Loucy (cell line): ENCODE measurements around the gene KLF15.

Experiments
- H2AFZ ChIP-seq: fragments of 200-600 bp; sonication (generic); 2 replicates; pipeline ENCODE4 v1.6.0; 2016; ENCODE audit warnings: antibody characterized with exemption, mild to moderate bottlenecking, low read length, moderate library complexity
- H3F3A ChIP-seq: fragments of 200-600 bp; 2 replicates; pipeline ENCODE4 v1.6.0; 2016; ENCODE audit warnings: antibody characterized with exemption, low read depth, mild to moderate bottlenecking
- H3K27me3 ChIP-seq: fragments of 200-600 bp; sonication (generic); 2 replicates; pipeline ENCODE4 v1.6.1; 2014; ENCODE audit warnings: low read length, mild to moderate bottlenecking; ENCODE audit not compliant: insufficient read depth, poor library complexity, severe bottlenecking
- H3K36me3 ChIP-seq: fragments of 200-600 bp; sonication (generic); 2 replicates; pipeline ENCODE4 v1.6.1; 2016; ENCODE audit warnings: low read length; ENCODE audit not compliant: insufficient read depth
- H3K4me1 ChIP-seq: fragments of 200-600 bp; sonication (generic); 2 replicates; pipeline ENCODE4 v1.5.1; 2014; ENCODE audit warnings: low read length, mild to moderate bottlenecking; ENCODE audit not compliant: insufficient read depth, poor library complexity, severe bottlenecking
- H3K4me2 ChIP-seq: fragments of 200-600 bp; sonication (generic); 2 replicates; pipeline ENCODE4 v1.6.0; 2014; ENCODE audit warnings: antibody characterized with exemption, low read length, low read depth, mild to moderate bottlenecking; ENCODE audit not compliant: poor library complexity, severe bottlenecking
- H3K4me3 ChIP-seq: fragments of 200-600 bp; sonication (generic); 2 replicates; pipeline ENCODE4 v1.5.1; 2014; ENCODE audit warnings: low read length, mild to moderate bottlenecking, mixed read lengths; ENCODE audit not compliant: poor library complexity, severe bottlenecking
- H3K79me2 ChIP-seq: fragments of 200-600 bp; sonication (generic); 2 replicates; pipeline ENCODE4 v1.6.1; 2014; ENCODE audit warnings: low read length; ENCODE audit not compliant: insufficient read depth
- H3K9ac ChIP-seq: fragments of 200-600 bp; sonication (generic); 2 replicates; pipeline ENCODE4 v1.6.0; 2014; ENCODE audit warnings: mild to moderate bottlenecking, low read depth, low read length, moderate library complexity; ENCODE audit not compliant: poor library complexity, severe bottlenecking
- H3K9me2 ChIP-seq: fragments of 200-600 bp; sonication (generic); replicated peaks from 2 replicates; pipeline ENCODE4 v1.6.1; 2016; ENCODE audit warnings: low read depth, low read length, mixed read lengths
- H3K9me3 ChIP-seq: fragments of 200-600 bp; sonication (generic); 2 replicates; pipeline ENCODE4 v1.6.1; 2014; ENCODE audit warnings: mild to moderate bottlenecking, antibody characterized with exemption, low read length, low read depth; ENCODE audit not compliant: insufficient read depth
- H4K20me1 ChIP-seq: fragments of 200-600 bp; sonication (generic); 2 replicates; pipeline ENCODE4 v1.6.0; 2014; ENCODE audit warnings: antibody characterized with exemption, low read length, mild to moderate bottlenecking; ENCODE audit not compliant: insufficient read depth, poor library complexity, severe bottlenecking
- EZH2phosphoT487 ChIP-seq: fragments of 200-600 bp; IDR thresholded peaks from 2 replicates; pipeline ENCODE4 v1.6.1; 2018; ENCODE audit warnings: antibody characterized with exemption, mild to moderate bottlenecking, moderate library complexity, borderline replicate concordance
- TF ChIP-seq, protein P1 (sequence below): fragments of 200-600 bp; sonication (generic); conservative IDR thresholded peaks from 2 replicates; pipeline ENCODE4 v1.5.1; 2014; ENCODE audit warnings: mild to moderate bottlenecking, antibody characterized with exemption, low read length

Gene KLF15

DNA sequence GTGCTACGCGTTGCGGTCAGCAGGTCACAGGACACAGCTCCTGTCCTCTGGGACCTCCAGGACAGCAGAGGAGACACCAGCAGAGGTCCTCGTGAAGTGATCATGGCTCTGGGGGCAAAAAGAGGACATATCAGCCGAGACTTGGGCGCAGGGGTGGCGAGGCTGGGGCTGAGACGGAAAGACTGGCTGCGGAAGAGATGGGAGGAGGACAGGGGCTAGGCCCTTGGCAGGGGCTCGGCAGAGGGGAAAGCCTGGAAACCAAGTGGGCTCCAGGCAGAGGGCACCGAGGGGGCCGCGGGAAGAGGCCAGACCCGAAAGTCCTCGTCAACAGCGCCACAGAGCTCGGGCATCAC, 32.6 kb upstream of the KLF15 start:
- no peaks in the 10 kb centered on the region for H4K20me1 ChIP-seq
- H2AFZ ChIP-seq: no peak overlapping the region
- H3F3A ChIP-seq: no peaks in the 10 kb centered on the region
- no peak overlapping the region for H3K4me2 ChIP-seq
- no peak overlapping the region for H3K9ac ChIP-seq
- H3K27me3 ChIP-seq: no peaks in the 10 kb centered on the region
- no peaks in the 10 kb centered on the region for H3K9me2 ChIP-seq
- H3K9me3 ChIP-seq: no peaks in the 10 kb centered on the region
- no peak overlapping the region for H3K4me3 ChIP-seq
- TF ChIP-seq, protein P1, sequence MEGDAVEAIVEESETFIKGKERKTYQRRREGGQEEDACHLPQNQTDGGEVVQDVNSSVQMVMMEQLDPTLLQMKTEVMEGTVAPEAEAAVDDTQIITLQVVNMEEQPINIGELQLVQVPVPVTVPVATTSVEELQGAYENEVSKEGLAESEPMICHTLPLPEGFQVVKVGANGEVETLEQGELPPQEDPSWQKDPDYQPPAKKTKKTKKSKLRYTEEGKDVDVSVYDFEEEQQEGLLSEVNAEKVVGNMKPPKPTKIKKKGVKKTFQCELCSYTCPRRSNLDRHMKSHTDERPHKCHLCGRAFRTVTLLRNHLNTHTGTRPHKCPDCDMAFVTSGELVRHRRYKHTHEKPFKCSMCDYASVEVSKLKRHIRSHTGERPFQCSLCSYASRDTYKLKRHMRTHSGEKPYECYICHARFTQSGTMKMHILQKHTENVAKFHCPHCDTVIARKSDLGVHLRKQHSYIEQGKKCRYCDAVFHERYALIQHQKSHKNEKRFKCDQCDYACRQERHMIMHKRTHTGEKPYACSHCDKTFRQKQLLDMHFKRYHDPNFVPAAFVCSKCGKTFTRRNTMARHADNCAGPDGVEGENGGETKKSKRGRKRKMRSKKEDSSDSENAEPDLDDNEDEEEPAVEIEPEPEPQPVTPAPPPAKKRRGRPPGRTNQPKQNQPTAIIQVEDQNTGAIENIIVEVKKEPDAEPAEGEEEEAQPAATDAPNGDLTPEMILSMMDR: no peak
- TF ChIP-seq EZH2phosphoT487: no peak
- no peaks in the 10 kb centered on the region for H3K79me2 ChIP-seq
- H3K36me3 ChIP-seq: no peaks in the 10 kb centered on the region
- H3K4me1 ChIP-seq: peaks cover 5% of the 10 kb centered on the region

- no peak overlapping the region for H3K4me2 ChIP-seq
Observed at GRCh38 chr3:126389112-126389793, 32.0 kb upstream of the KLF15 start.

GRCh38 chr3:126381966-126382365, 24.8 kb upstream of the KLF15 start:
- H2AFZ ChIP-seq: no peak overlapping the region
- no peak overlapping the region for H3K9ac ChIP-seq
- no peak overlapping the region for H3K4me3 ChIP-seq
- no peaks in the 10 kb centered on the region for H3K9me3 ChIP-seq
- H3K9me2 ChIP-seq: no peaks in the 10 kb centered on the region
- no peaks in the 10 kb centered on the region for H3K79me2 ChIP-seq
- H4K20me1 ChIP-seq: no peaks in the 10 kb centered on the region
- no peak overlapping the region for H3K4me2 ChIP-seq
- no peaks in the 10 kb centered on the region for H3K4me1 ChIP-seq
- no peak for TF ChIP-seq EZH2phosphoT487
- TF ChIP-seq, protein P1: no peak
- H3F3A ChIP-seq: no peaks in the 10 kb centered on the region
- no peaks in the 10 kb centered on the region for H3K36me3 ChIP-seq
- no peaks in the 10 kb centered on the region for H3K27me3 ChIP-seq

More at GRCh38 chr3:126389112-126389793, 32.0 kb upstream of the KLF15 start:
- Histone ChIP-seq H3K27me3 (no peaks in the 10 kb centered on the region), H3K9me2 (no peaks in the 10 kb centered on the region), H3K36me3 (no peaks in the 10 kb centered on the region), H3K9ac (no peak overlapping the region), H3F3A (no peaks in the 10 kb centered on the region), H4K20me1 (no peaks in the 10 kb centered on the region), H3K4me3 (no peak overlapping the region), H3K4me1 (peaks cover 5% of the 10 kb centered on the region), H3K79me2 (no peaks in the 10 kb centered on the region), H3K9me3 (no peaks in the 10 kb centered on the region), H2AFZ (no peak overlapping the region)
- TF ChIP-seq EZH2phosphoT487: no peak
- TF ChIP-seq, protein P1: no peak
